Stimulated activated CD8-positive, alpha-beta memory T cell treated with anti-CD3 and anti-CD28 coated beads, Interleukin-4, amount 100 ng/mL, for 24 hours (primary cell): ENCODE measurements around the gene RPP21.
"Not testable (repeated sequence)": the region's sequence is repeated elsewhere in the genome, so short reads cannot be mapped to it uniquely, and the experiment has no call there.

Source experiments
- DNase-seq: peaks from one replicate; pipeline ENCODE4 v3.0.0-alpha.2; 2020; ENCODE audit warnings: low read depth

RPP21 gene

GRCh38 chr6:30329331-30329730 lies 15.6 kb upstream of the RPP21 start:
- no peak for DNase-seq

GRCh38 chr6:30331981-30332380 lies 13.0 kb upstream of the RPP21 start:
- no peak for DNase-seq

- no peak for DNase-seq
Observed at GRCh38 chr6:30334075-30334783, 10.7 kb upstream of the RPP21 start.

- DNase-seq: no peak
Observed at GRCh38 chr6:30340589-30341054, 4.3 kb upstream of the RPP21 start.

GRCh38 chr6:30341218-30341617 lies 3.7 kb upstream of the RPP21 start:
- no peak for DNase-seq

- DNase-seq: no peak
Observed at GRCh38 chr6:30341728-30342127, 3.2 kb upstream of the RPP21 start.

GRCh38 chr6:30344191-30344867 lies 627 bp upstream of the RPP21 start:
- DNase-seq: no peak

- DNase-seq: no peak
Observed at GRCh38 chr6:30345852-30346251, 896 bp downstream of the RPP21 start.

GRCh38 chr6:30348957-30349356 lies 4.0 kb downstream of the RPP21 start:
- DNase-seq: no peak

- DNase-seq: no peak
Observed at GRCh38 chr6:30349421-30350177, 4.6 kb downstream of the RPP21 start.

- no peak for DNase-seq
Observed at GRCh38 chr6:30350524-30350923, 5.6 kb downstream of the RPP21 start.

- no peak for DNase-seq
Observed at GRCh38 chr6:30352550-30352949, 7.6 kb downstream of the RPP21 start.

- no peak for DNase-seq
Observed at GRCh38 chr6:30355281-30355680, 10.3 kb downstream of the RPP21 start.

GRCh38 chr6:30356536-30356935 lies 11.6 kb downstream of the RPP21 start:
- DNase-seq: no peak

- DNase-seq: no peak
Observed at GRCh38 chr6:30357678-30358540, 13.0 kb downstream of the RPP21 start.

- DNase-seq: no peak
Observed at GRCh38 chr6:30359276-30359675, 14.3 kb downstream of the RPP21 start.

GRCh38 chr6:30360139-30360538 lies 15.2 kb downstream of the RPP21 start:
- no peak for DNase-seq

GRCh38 chr6:30361661-30362060 lies 16.7 kb downstream of the RPP21 start:
- DNase-seq: no peak

GRCh38 chr6:30363459-30363858 lies 18.5 kb downstream of the RPP21 start:
- DNase-seq: no peak

GRCh38 chr6:30364591-30364990 lies 19.6 kb downstream of the RPP21 start:
- DNase-seq: no peak

GRCh38 chr6:30369280-30369679 lies 24.3 kb downstream of the RPP21 start:
- DNase-seq: not testable (repeated sequence)
